Activated naive CD4-positive, alpha-beta T cell treated with anti-CD3 and anti-CD28 coated beads, Interleukin-2, amount 50 U/mL, for 16 hours (primary cell): ENCODE measurements around the gene FBXL2.

Experiments used
- DNase-seq: peaks from one replicate; pipeline ENCODE4 v3.0.0-alpha.2; 2020

FBXL2 gene

DNA sequence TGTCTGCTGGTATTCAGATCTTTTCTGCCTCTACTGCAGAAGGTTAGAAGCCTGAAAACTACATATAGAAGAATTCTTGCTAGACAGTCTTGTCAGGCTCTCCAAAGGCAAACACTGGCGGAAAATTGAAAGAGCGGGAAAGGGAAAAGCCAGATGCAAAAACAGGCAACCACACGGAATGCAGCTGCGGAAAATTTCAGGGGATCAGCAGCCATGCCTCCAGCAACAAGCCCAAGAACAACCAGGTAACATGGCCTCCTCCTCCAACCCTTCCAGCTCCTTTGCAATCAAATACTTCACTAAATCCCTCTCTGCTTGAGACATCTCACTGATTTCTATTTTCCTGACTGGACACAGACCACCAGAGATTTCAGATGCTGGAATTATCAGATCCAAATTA lies 153.3 kb downstream of the FBXL2 start:
- no peak for DNase-seq

DNA sequence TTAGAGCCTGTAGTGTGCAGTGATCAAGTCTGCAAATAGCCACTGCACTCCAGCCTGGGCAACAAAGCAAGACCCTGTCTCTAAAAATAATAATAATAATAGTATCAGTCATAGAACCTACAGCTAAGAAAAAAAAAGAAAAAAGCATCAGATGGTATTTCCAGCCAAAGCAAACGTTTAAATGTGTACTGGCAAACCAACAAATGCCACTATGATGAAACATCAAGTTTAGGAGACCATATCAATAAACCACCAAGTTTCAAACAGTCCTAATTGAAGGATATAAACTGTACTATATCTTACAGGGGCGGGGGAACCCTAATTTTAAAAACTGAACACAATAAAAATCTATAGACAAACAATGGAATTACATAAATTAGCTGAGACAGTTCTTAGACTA lies 156.6 kb downstream of the FBXL2 start:
- DNase-seq, result no peak
